ENCODE results near the gene PACRG.

PACRG gene

GRCh38 chr6:162773996-162774395, 46.2 kb downstream of the PACRG start:
- H3K36me3 ChIP-seq (ENCODE audit: control insufficient read depth, insufficient read depth, low read length) = no peaks in the 10 kb centered on the region
- no peaks in the 10 kb centered on the region for H3K4me1 ChIP-seq (ENCODE audit: control insufficient read depth, insufficient read depth, low read length)
- H3K9me3 ChIP-seq (ENCODE audit: control insufficient read depth, insufficient read depth, low read depth, low read length) = 0 out of 2 replicates have a peak, but pooled peaks cover 2% of the 10 kb centered on the region
- no peaks in the 10 kb centered on the region for H3K27me3 ChIP-seq (ENCODE audit: control insufficient read depth, insufficient read depth, low read length)
- no peak overlapping the region for H3K4me3 ChIP-seq (ENCODE audit: low read depth, low read length)
- H3K27ac ChIP-seq (ENCODE audit: low read depth, low read length) = no peak overlapping the region
- H3K9ac ChIP-seq (ENCODE audit: low read length) = no peak overlapping the region

GRCh38 chr6:162777091-162777490, 49.3 kb downstream of the PACRG start:
- H3K4me1 ChIP-seq (ENCODE audit: control insufficient read depth, insufficient read depth, low read length) = no peaks in the 10 kb centered on the region
- H3K36me3 ChIP-seq (ENCODE audit: control insufficient read depth, insufficient read depth, low read length) = no peaks in the 10 kb centered on the region
- peaks cover 6% of the 10 kb centered on the region; the same call in 1 of the 2 replicates for H3K9me3 ChIP-seq (ENCODE audit: control insufficient read depth, insufficient read depth, low read depth, low read length)
- no peaks in the 10 kb centered on the region for H3K27me3 ChIP-seq (ENCODE audit: control insufficient read depth, insufficient read depth, low read length)
- no peak overlapping the region for H3K4me3 ChIP-seq (ENCODE audit: low read depth, low read length)
- no peak overlapping the region for H3K9ac ChIP-seq (ENCODE audit: low read length)
- no peak overlapping the region for H3K27ac ChIP-seq (ENCODE audit: low read depth, low read length)

- Histone ChIP-seq H3K4me3 (ENCODE audit: low read depth, low read length) (no peak overlapping the region), H3K27ac (ENCODE audit: low read depth, low read length) (no peak overlapping the region), H3K36me3 (ENCODE audit: control insufficient read depth, insufficient read depth, low read length) (no peaks in the 10 kb centered on the region), H3K27me3 (ENCODE audit: control insufficient read depth, insufficient read depth, low read length) (no peaks in the 10 kb centered on the region), H3K9ac (ENCODE audit: low read length) (no peak overlapping the region), H3K9me3 (ENCODE audit: control insufficient read depth, insufficient read depth, low read depth, low read length) (peaks cover 7% of the 10 kb centered on the region; the same call in 1 of the 2 replicates), H3K4me1 (ENCODE audit: control insufficient read depth, insufficient read depth, low read length) (no peaks in the 10 kb centered on the region)
Measured at GRCh38 chr6:162778603-162779002, 50.8 kb downstream of the PACRG start.

GRCh38 chr6:162785632-162786242, 58.0 kb downstream of the PACRG start:
- Histone ChIP-seq H3K36me3 (ENCODE audit: control insufficient read depth, insufficient read depth, low read length) (no peaks in the 10 kb centered on the region), H3K27me3 (ENCODE audit: control insufficient read depth, insufficient read depth, low read length) (no peaks in the 10 kb centered on the region), H3K9ac (ENCODE audit: low read length) (no peak overlapping the region), H3K27ac (ENCODE audit: low read depth, low read length) (no peak overlapping the region), H3K9me3 (ENCODE audit: control insufficient read depth, insufficient read depth, low read depth, low read length) (peaks cover 9% of the 10 kb centered on the region), H3K4me3 (ENCODE audit: low read depth, low read length) (no peak overlapping the region), H3K4me1 (ENCODE audit: control insufficient read depth, insufficient read depth, low read length) (no peaks in the 10 kb centered on the region)

GRCh38 chr6:162798546-162799266, 70.9 kb downstream of the PACRG start:
- Histone ChIP-seq H3K4me1 (ENCODE audit: control insufficient read depth, insufficient read depth, low read length) (no peaks in the 10 kb centered on the region), H3K9me3 (ENCODE audit: control insufficient read depth, insufficient read depth, low read depth, low read length) (no peaks in the 10 kb centered on the region), H3K36me3 (ENCODE audit: control insufficient read depth, insufficient read depth, low read length) (no peaks in the 10 kb centered on the region), H3K27me3 (ENCODE audit: control insufficient read depth, insufficient read depth, low read length) (no peaks in the 10 kb centered on the region), H3K27ac (ENCODE audit: low read depth, low read length) (no peak overlapping the region), H3K4me3 (ENCODE audit: low read depth, low read length) (no peak overlapping the region), H3K9ac (ENCODE audit: low read length) (no peak overlapping the region)

- Histone ChIP-seq H3K4me3 (ENCODE audit: low read depth, low read length) (no peak overlapping the region), H3K27ac (ENCODE audit: low read depth, low read length) (no peak overlapping the region), H3K9ac (ENCODE audit: low read length) (no peak overlapping the region), H3K36me3 (ENCODE audit: control insufficient read depth, insufficient read depth, low read length) (no peaks in the 10 kb centered on the region), H3K4me1 (ENCODE audit: control insufficient read depth, insufficient read depth, low read length) (no peaks in the 10 kb centered on the region), H3K27me3 (ENCODE audit: control insufficient read depth, insufficient read depth, low read length) (no peaks in the 10 kb centered on the region), H3K9me3 (ENCODE audit: control insufficient read depth, insufficient read depth, low read depth, low read length) (no peaks in the 10 kb centered on the region; the same call in 1 of the 2 replicates)
Measured at GRCh38 chr6:162814426-162814973, 86.7 kb downstream of the PACRG start.

- Histone ChIP-seq H3K4me1 (ENCODE audit: control insufficient read depth, insufficient read depth, low read length) (no peaks in the 10 kb centered on the region), H3K4me3 (ENCODE audit: low read depth, low read length) (no peak overlapping the region), H3K9ac (ENCODE audit: low read length) (no peak overlapping the region), H3K27ac (ENCODE audit: low read depth, low read length) (no peak overlapping the region), H3K36me3 (ENCODE audit: control insufficient read depth, insufficient read depth, low read length) (no peaks in the 10 kb centered on the region), H3K27me3 (ENCODE audit: control insufficient read depth, insufficient read depth, low read length) (no peaks in the 10 kb centered on the region), H3K9me3 (ENCODE audit: control insufficient read depth, insufficient read depth, low read depth, low read length) (no peaks in the 10 kb centered on the region)
Measured at GRCh38 chr6:162817196-162817595, 89.4 kb downstream of the PACRG start.

GRCh38 chr6:162819284-162819683, 91.5 kb downstream of the PACRG start:
- Histone ChIP-seq H3K4me1 (ENCODE audit: control insufficient read depth, insufficient read depth, low read length) (no peaks in the 10 kb centered on the region), H3K9me3 (ENCODE audit: control insufficient read depth, insufficient read depth, low read depth, low read length) (no peaks in the 10 kb centered on the region), H3K27me3 (ENCODE audit: control insufficient read depth, insufficient read depth, low read length) (no peaks in the 10 kb centered on the region), H3K27ac (ENCODE audit: low read depth, low read length) (no peak overlapping the region), H3K4me3 (ENCODE audit: low read depth, low read length) (no peak overlapping the region), H3K36me3 (ENCODE audit: control insufficient read depth, insufficient read depth, low read length) (no peaks in the 10 kb centered on the region), H3K9ac (ENCODE audit: low read length) (no peak overlapping the region)

GRCh38 chr6:162821102-162821501, 93.3 kb downstream of the PACRG start:
- H3K27me3 ChIP-seq (ENCODE audit: control insufficient read depth, insufficient read depth, low read length) = no peaks in the 10 kb centered on the region
- no peaks in the 10 kb centered on the region for H3K4me1 ChIP-seq (ENCODE audit: control insufficient read depth, insufficient read depth, low read length)
- no peak overlapping the region for H3K4me3 ChIP-seq (ENCODE audit: low read depth, low read length)
- no peak overlapping the region for H3K27ac ChIP-seq (ENCODE audit: low read depth, low read length)
- no peak overlapping the region for H3K9ac ChIP-seq (ENCODE audit: low read length)
- H3K9me3 ChIP-seq (ENCODE audit: control insufficient read depth, insufficient read depth, low read depth, low read length) = no peaks in the 10 kb centered on the region
- H3K36me3 ChIP-seq (ENCODE audit: control insufficient read depth, insufficient read depth, low read length) = no peaks in the 10 kb centered on the region

- no peak overlapping the region for H3K4me3 ChIP-seq (ENCODE audit: low read depth, low read length)
- no peaks in the 10 kb centered on the region for H3K4me1 ChIP-seq (ENCODE audit: control insufficient read depth, insufficient read depth, low read length)
- no peak overlapping the region for H3K9ac ChIP-seq (ENCODE audit: low read length)
- H3K36me3 ChIP-seq (ENCODE audit: control insufficient read depth, insufficient read depth, low read length) = no peaks in the 10 kb centered on the region
- no peaks in the 10 kb centered on the region for H3K9me3 ChIP-seq (ENCODE audit: control insufficient read depth, insufficient read depth, low read depth, low read length)
- no peak overlapping the region for H3K27ac ChIP-seq (ENCODE audit: low read depth, low read length)
- H3K27me3 ChIP-seq (ENCODE audit: control insufficient read depth, insufficient read depth, low read length) = no peaks in the 10 kb centered on the region
Measured at GRCh38 chr6:162825597-162825996, 97.8 kb downstream of the PACRG start.

- no peaks in the 10 kb centered on the region for H3K4me1 ChIP-seq (ENCODE audit: control insufficient read depth, insufficient read depth, low read length)
- H3K36me3 ChIP-seq (ENCODE audit: control insufficient read depth, insufficient read depth, low read length) = no peaks in the 10 kb centered on the region
- no peak overlapping the region for H3K4me3 ChIP-seq (ENCODE audit: low read depth, low read length)
- no peak overlapping the region for H3K27ac ChIP-seq (ENCODE audit: low read depth, low read length)
- H3K9me3 ChIP-seq (ENCODE audit: control insufficient read depth, insufficient read depth, low read depth, low read length) = peaks cover 4% of the 10 kb centered on the region
- no peaks in the 10 kb centered on the region for H3K27me3 ChIP-seq (ENCODE audit: control insufficient read depth, insufficient read depth, low read length)
- no peak overlapping the region for H3K9ac ChIP-seq (ENCODE audit: low read length)
Measured at GRCh38 chr6:162829013-162829742, 101.4 kb downstream of the PACRG start.

All from HUES6 (cell line).